K562 (cell line): ENCODE measurements around the gene HJV. TPM values are rescaled to one million over a fixed set of nuclear protein-coding genes. Genes with fewer than 3 reads are reported as not detected.
A peak's percentile ranks its signal among the peaks of the same experiment; 100 is the strongest.
"Not testable (repeated sequence)": the region's sequence is repeated elsewhere in the genome, so short reads cannot be mapped to it uniquely, and the experiment has no call there.

Experiments used
- ATAC-seq: fragments of 200-7000 bp; cut with Tn5 transposase; 3 replicates; pipeline ENCODE4 v1.9.1; 2020; ENCODE audit warnings: moderate library complexity
- BruUV-seq: library from RNA; stranded (reverse); fragments of 400-500 nt; replicated peaks from 2 replicates; lab custom pipeline; 2021; lab: Mats Ljungman, UMichigan
- CTCF ChIA-PET: fragments of 300-600 bp; formaldehyde crosslinking; extraction: SDS; loops from one replicate; lab custom pipeline; 2021; ENCODE audit warnings: low intra/inter-chr PET ratio; lab: Yijun Ruan, JAX
- POLR2A ChIA-PET: fragments of 300-600, 350-650 bp; sonication (Branson Sonifier 250); formaldehyde crosslinking; extraction: SDS; loops from one replicate; lab custom pipeline; 2021; ENCODE audit warnings: antibody characterized with exemption, inconsistent platforms; lab: Yijun Ruan, JAX
- DNase-seq, 4 experiments: peaks; one replicate each; pipeline versions ENCODE4 v3.0.0 to v3.0.0-alpha.2; 2011 to 2018; ENCODE audit warnings: low spot score in 3 of 4, mixed read lengths in 3 of 4; ENCODE audit errors: extremely low read depth in 1 of 4
- FAIRE-seq: peaks from 2 replicates; lab custom pipeline; 2011; peaks lifted over from hg19 to GRCh38; lab: Jason Lieb, UNC
- H2AFZ ChIP-seq: 2 replicates; pipeline ENCODE4 v1.6.0; 2011; ENCODE audit warnings: low read depth, low read length, control low read depth, inconsistent platforms
- H3K27ac ChIP-seq: fragments of 200-600 bp; 3 replicates; pipeline ENCODE4 v1.8.0; 2011; ENCODE audit warnings: low read depth, mild to moderate bottlenecking, control low read depth, inconsistent platforms, low read length, moderate library complexity, mixed read lengths; ENCODE audit errors: extremely low read depth
- H3K27me3 ChIP-seq, 2 experiments: fragments of 300-600 bp in 1 of 2; 2 replicates in 1 of 2; 3 replicates in 1 of 2; pipeline versions ENCODE4 v1.6.0 to v1.8.0; 2011; ENCODE audit warnings: inconsistent platforms in 2 of 2, low read length in 2 of 2, mild to moderate bottlenecking in 1 of 2, mixed read lengths in 1 of 2, moderate library complexity in 1 of 2; ENCODE audit not compliant: control insufficient read depth in 2 of 2, insufficient read depth in 2 of 2
- H3K36me3 ChIP-seq: fragments of 300-600 bp; 3 replicates; pipeline ENCODE4 v1.8.0; 2011; ENCODE audit warnings: mild to moderate bottlenecking, low read length, inconsistent platforms; ENCODE audit not compliant: control insufficient read depth, insufficient read depth
- H3K4me1 ChIP-seq, 2 experiments: fragments of 200-600 bp in 1 of 2; replicated peaks in 1 of 2; 2 replicates in 1 of 2; 3 replicates in 1 of 2; pipeline versions ENCODE4 v1.5.1 to v1.8.0; 2011; ENCODE audit warnings: inconsistent platforms in 2 of 2, low read length in 2 of 2, mild to moderate bottlenecking in 1 of 2, mixed read lengths in 1 of 2, moderate library complexity in 1 of 2; ENCODE audit not compliant: control insufficient read depth in 2 of 2, insufficient read depth in 2 of 2
- H3K4me2 ChIP-seq: 2 replicates; pipeline ENCODE4 v1.6.1; 2011; ENCODE audit warnings: low read length, control low read depth, inconsistent platforms, mixed read lengths; ENCODE audit not compliant: insufficient read depth
- H3K4me3 ChIP-seq: fragments of 200-600 bp; sonication (generic), shearing (Covaris generic); 2 replicates; pipeline ENCODE4 v1.5.1; 2016; ENCODE audit warnings: control low read depth, inconsistent platforms
- H3K79me2 ChIP-seq: fragments of 200-600 bp; 3 replicates; pipeline ENCODE4 v1.8.0; 2011; ENCODE audit warnings: low read length, inconsistent platforms; ENCODE audit not compliant: control insufficient read depth, insufficient read depth
- H3K9ac ChIP-seq, 2 experiments: 2 replicates each; pipeline versions ENCODE4 v1.6.0 to v1.6.1; 2011; ENCODE audit warnings: low read depth in 2 of 2, low read length in 2 of 2, control low read depth in 1 of 2, inconsistent platforms in 1 of 2, mild to moderate bottlenecking in 1 of 2, mixed read lengths in 1 of 2; ENCODE audit not compliant: insufficient read depth in 1 of 2
- H3K9me1 ChIP-seq: one replicate; pipeline ENCODE4 v1.6.0; 2011; ENCODE audit warnings: inconsistent platforms, mild to moderate bottlenecking, low read length, moderate library complexity; ENCODE audit not compliant: control insufficient read depth, insufficient read depth
- H3K9me3 ChIP-seq: replicated peaks from 2 replicates; pipeline ENCODE4 v1.5.1; 2011; ENCODE audit warnings: low read depth, low read length, inconsistent platforms; ENCODE audit not compliant: control insufficient read depth, insufficient read depth
- H4K20me1 ChIP-seq: replicated peaks from 2 replicates; pipeline ENCODE4 v1.6.1; 2011; ENCODE audit warnings: low read length, inconsistent platforms, mixed read lengths; ENCODE audit not compliant: control insufficient read depth, insufficient read depth
- ATF3 ChIP-seq, 2 experiments: fragments of 450-650 bp in 1 of 2; sonication (generic) in 1 of 2; formaldehyde crosslinking in 1 of 2; IDR thresholded peaks in 1 of 2; conservative IDR thresholded peaks in 1 of 2; 2 replicates each; pipeline versions ENCODE4 v1.6.1 to v1.8.1; 2016 to 2023; ENCODE audit warnings: mild to moderate bottlenecking in 2 of 2, moderate library complexity in 2 of 2, inconsistent platforms in 1 of 2, missing genetic modification reagents in 1 of 2
- ATF7 ChIP-seq: fragments of 450-650 bp; IDR thresholded peaks from 2 replicates; pipeline ENCODE4 v1.7.1; 2014; ENCODE audit warnings: mild to moderate bottlenecking, moderate library complexity
- BCOR ChIP-seq: fragments of 450-650 bp; IDR thresholded peaks from 2 replicates; pipeline ENCODE4 v1.6.1; 2016
- CEBPB ChIP-seq: fragments of 450-650 bp; IDR thresholded peaks from 2 replicates; pipeline ENCODE4 v1.6.1; 2016; ENCODE audit warnings: missing genetic modification characterization, missing compliant biosample characterization
- CEBPG ChIP-seq, 3 experiments: fragments of 200-800 bp in 1 of 3; sonication (Bioruptor generic) in 1 of 3; sonication (generic) in 1 of 3; formaldehyde crosslinking in 1 of 3; IDR thresholded peaks in 2 of 3; conservative IDR thresholded peaks in 1 of 3; 2 replicates each; pipeline versions ENCODE4 v1.6.1 to v1.8.0; 2016 to 2022; ENCODE audit warnings: missing compliant biosample characterization in 2 of 3, missing genetic modification characterization in 2 of 3, mild to moderate bottlenecking in 1 of 3, missing genetic modification reagents in 1 of 3
- EP400 ChIP-seq: fragments of 450-650 bp; IDR thresholded peaks from 2 replicates; pipeline ENCODE4 v1.6.1; 2017; ENCODE audit warnings: antibody characterized with exemption, mild to moderate bottlenecking, moderate library complexity
- ETV1 ChIP-seq: fragments of 450-650 bp; conservative IDR thresholded peaks from 2 replicates; pipeline ENCODE4 v1.6.1; 2016; ENCODE audit warnings: missing genetic modification characterization, control low read depth, low read depth, missing compliant biosample characterization
- GABPA ChIP-seq: fragments of 200-800 bp; sonication (Bioruptor generic); conservative IDR thresholded peaks from 2 replicates; pipeline ENCODE4 v1.6.1; 2016; ENCODE audit warnings: low read depth, missing genetic modification characterization, missing compliant biosample characterization
- POLR2H ChIP-seq: IDR thresholded peaks from 2 replicates; pipeline ENCODE4 v1.6.1; 2016; ENCODE audit warnings: missing genetic modification characterization, low read depth, mild to moderate bottlenecking, control low read depth, missing compliant biosample characterization, moderate library complexity
- ZNF384 ChIP-seq: IDR thresholded peaks from 2 replicates; pipeline ENCODE4 v1.6.1; 2012; ENCODE audit warnings: low read depth, low read length, improper control_type of control experiment
- WGBS: fragments of 100-300 bp; shearing (Covaris generic); methylation state at CpG from one replicate; pipeline ENCODE4 v1.1.6; 2016; ENCODE audit warnings: low coverage, mixed read lengths; ENCODE audit not compliant: insufficient coverage; ENCODE audit errors: missing lambda C conversion rate; 5-methylcytosine and 5-hydroxymethylcytosine counted together
- in situ Hi-C: fragments of 300-500 bp; cut with MboI; formaldehyde crosslinking; loops from 4 replicates; pipeline ENCODE4 v1.15.0; 2018; ENCODE audit warnings: inconsistent platforms, mixed read lengths
- intact Hi-C: fragments of 100-400 bp; cut with micrococcal nuclease; formaldehyde crosslinking; loops from 2 replicates; pipeline ENCODE4 v1.14.2; 2022
- polyA plus RNA-seq, 8 experiments: library from polyadenylated mRNA; depleted of rRNA in 4 of 8; stranded (reverse) in 5 of 8; unstranded in 3 of 8; fragments of >200 nt; fragmentation: Nextera tagmentation in 2 of 8; fragmentation: Illumina TruSeq in 1 of 8; extraction: Ambion mirVana in 2 of 8; extraction: Trizol in 1 of 8; gene quantifications; 2 replicates each; pipeline versions ENCODE4 v1.2.1 to v1.2.3, GENCODE V29; 2011 to 2014; ENCODE audit warnings: inconsistent platforms in 1 of 8, missing spikeins in 1 of 8
- total RNA-seq, 7 experiments: library from RNA; depleted of rRNA in 6 of 7; stranded (reverse); fragments of >200 nt in 6 of 7; fragmentation: Illumina TruSeq in 2 of 7; extraction: Trizol in 2 of 7; gene quantifications; 2 replicates each; pipeline versions ENCODE4 v1.2.1 to v1.2.3, GENCODE V29; 2011 to 2021; ENCODE audit warnings: low replicate concordance in 1 of 7
- TF ChIP-seq, protein P1 (sequence below): IDR thresholded peaks from 3 replicates; pipeline ENCODE4 v1.6.1; 2011; ENCODE audit warnings: borderline replicate concordance, mild to moderate bottlenecking, moderate library complexity; ENCODE audit not compliant: insufficient read length; ENCODE audit errors: extremely low read depth
- TF ChIP-seq, protein P2 (sequence below): fragments of 450-650 bp; IDR thresholded peaks from 2 replicates; pipeline ENCODE4 v1.6.1; 2018; ENCODE audit not compliant: partially characterized antibody

The HJV gene
- total and polyA plus RNA-seq, 9 of the 15 experiments (the other 6 are each of a cell fraction or from before 2014, with no cell fraction given), result 1.0 to 6.6 (median 2.4) TPM

DNA sequence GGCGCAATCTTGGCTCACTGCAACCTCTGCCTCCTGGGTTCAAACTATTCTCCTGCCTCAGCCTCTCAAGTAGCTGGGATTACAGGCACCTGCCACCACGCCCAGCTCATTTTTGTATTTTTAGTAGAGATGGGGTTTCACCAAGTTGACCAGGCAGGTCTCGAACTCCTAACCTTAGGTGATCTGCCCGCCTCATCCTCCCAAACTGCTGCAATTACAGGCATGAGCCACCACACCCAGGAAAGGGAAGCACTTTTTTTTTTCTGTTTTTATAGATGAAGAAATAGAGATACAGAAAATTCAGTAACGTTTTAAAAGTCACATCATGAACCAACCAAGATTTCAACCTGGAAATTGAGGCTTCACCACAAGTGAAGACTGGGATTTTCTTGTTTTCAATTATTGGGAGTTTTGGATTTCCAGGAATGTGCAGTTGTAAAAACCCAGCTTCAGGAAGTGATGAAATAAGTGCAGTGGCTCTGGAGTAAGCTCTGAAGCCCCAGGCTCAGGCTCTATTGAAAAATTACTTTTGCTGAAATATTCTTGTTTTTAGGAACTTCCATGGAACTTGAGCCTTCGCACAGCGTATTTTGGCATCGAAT is 27.1 kb upstream of the HJV start:
- in situ Hi-C loops, result loop anchor here (25.0 kb wide), 2 partner anchors 264 to 711 kb away; no protein-coding TSS in a partner anchor
- ATAC-seq; H3K36me3 ChIP-seq; H3K4me3 ChIP-seq; H3K9me3 ChIP-seq; H3K9me1 ChIP-seq; H3K4me2 ChIP-seq; H2AFZ ChIP-seq; H3K9ac ChIP-seq; CTCF ChIA-PET; H3K27me3 ChIP-seq; FAIRE-seq; BruUV-seq; H3K79me2 ChIP-seq; H4K20me1 ChIP-seq; H3K27ac ChIP-seq; intact Hi-C loops; DNase-seq; H3K4me1 ChIP-seq; TF ChIP-seq CEBPG (CRISPR knock-in tag; IDR thresholded peaks at IDR 0.05); ATF3 (CRISPR knock-in tag; conservative IDR thresholded peaks at IDR 0.05): not testable (repeated sequence)
- TF ChIP-seq CEBPB (tag), result peak; percentile 62
- TF ChIP-seq, protein P1, sequence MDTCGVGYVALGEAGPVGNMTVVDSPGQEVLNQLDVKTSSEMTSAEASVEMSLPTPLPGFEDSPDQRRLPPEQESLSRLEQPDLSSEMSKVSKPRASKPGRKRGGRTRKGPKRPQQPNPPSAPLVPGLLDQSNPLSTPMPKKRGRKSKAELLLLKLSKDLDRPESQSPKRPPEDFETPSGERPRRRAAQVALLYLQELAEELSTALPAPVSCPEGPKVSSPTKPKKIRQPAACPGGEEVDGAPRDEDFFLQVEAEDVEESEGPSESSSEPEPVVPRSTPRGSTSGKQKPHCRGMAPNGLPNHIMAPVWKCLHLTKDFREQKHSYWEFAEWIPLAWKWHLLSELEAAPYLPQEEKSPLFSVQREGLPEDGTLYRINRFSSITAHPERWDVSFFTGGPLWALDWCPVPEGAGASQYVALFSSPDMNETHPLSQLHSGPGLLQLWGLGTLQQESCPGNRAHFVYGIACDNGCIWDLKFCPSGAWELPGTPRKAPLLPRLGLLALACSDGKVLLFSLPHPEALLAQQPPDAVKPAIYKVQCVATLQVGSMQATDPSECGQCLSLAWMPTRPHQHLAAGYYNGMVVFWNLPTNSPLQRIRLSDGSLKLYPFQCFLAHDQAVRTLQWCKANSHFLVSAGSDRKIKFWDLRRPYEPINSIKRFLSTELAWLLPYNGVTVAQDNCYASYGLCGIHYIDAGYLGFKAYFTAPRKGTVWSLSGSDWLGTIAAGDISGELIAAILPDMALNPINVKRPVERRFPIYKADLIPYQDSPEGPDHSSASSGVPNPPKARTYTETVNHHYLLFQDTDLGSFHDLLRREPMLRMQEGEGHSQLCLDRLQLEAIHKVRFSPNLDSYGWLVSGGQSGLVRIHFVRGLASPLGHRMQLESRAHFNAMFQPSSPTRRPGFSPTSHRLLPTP, result peak; percentile 41
- 0 out of 2 replicates have a peak, but pooled peaks have one; percentile 18 for TF ChIP-seq EP400
- peak; percentile 51 for TF ChIP-seq ETV1 (tag)
- TF ChIP-seq CEBPG (tag; conservative IDR thresholded peaks at IDR 0.05 in 1 of 2, IDR thresholded peaks at IDR 0.05 in 1 of 2), result peak in 1 of 2 experiments; percentile 75; a peak in 2 of 4 replicates
- TF ChIP-seq ATF7, result peak; percentile 42; the same call in 1 of the 2 replicates
- peak; percentile 20; the same call in 1 of the 2 replicates for TF ChIP-seq POLR2H (tag)
- peak; percentile 61; the same call in 1 of the 2 replicates for TF ChIP-seq BCOR
- TF ChIP-seq, protein P2, sequence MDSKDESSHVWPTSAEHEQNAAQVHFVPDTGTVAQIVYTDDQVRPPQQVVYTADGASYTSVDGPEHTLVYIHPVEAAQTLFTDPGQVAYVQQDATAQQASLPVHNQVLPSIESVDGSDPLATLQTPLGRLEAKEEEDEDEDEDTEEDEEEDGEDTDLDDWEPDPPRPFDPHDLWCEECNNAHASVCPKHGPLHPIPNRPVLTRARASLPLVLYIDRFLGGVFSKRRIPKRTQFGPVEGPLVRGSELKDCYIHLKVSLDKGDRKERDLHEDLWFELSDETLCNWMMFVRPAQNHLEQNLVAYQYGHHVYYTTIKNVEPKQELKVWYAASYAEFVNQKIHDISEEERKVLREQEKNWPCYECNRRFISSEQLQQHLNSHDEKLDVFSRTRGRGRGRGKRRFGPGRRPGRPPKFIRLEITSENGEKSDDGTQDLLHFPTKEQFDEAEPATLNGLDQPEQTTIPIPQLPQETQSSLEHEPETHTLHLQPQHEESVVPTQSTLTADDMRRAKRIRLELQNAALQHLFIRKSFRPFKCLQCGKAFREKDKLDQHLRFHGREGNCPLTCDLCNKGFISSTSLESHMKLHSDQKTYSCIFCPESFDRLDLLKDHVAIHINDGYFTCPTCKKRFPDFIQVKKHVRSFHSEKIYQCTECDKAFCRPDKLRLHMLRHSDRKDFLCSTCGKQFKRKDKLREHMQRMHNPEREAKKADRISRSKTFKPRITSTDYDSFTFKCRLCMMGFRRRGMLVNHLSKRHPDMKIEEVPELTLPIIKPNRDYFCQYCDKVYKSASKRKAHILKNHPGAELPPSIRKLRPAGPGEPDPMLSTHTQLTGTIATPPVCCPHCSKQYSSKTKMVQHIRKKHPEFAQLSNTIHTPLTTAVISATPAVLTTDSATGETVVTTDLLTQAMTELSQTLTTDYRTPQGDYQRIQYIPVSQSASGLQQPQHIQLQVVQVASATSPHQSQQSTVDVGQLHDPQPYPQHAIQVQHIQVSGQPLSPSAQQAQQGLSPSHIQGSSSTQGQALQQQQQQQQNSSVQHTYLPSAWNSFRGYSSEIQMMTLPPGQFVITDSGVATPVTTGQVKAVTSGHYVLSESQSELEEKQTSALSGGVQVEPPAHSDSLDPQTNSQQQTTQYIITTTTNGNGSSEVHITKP, result peak; percentile 73
- peak; percentile 54; the same call in 1 of the 2 replicates for TF ChIP-seq ATF3 (IDR thresholded peaks at IDR 0.05)
- TF ChIP-seq GABPA (tag), result peak; percentile 50
- TF ChIP-seq ZNF384, result peak; percentile 83
- POLR2A ChIA-PET, result interaction anchor here (7.8 kb wide), 1 partner anchor 12 kb away, joined by 183 read pairs; no protein-coding TSS in a partner anchor
- 71% methylated on average over 8 of the region's 8 CpGs for WGBS
